Measurements from ENCODE around the gene CYGB. TPM values are rescaled to one million over a fixed set of nuclear protein-coding genes. Genes with fewer than 3 reads are reported as not detected.
A peak's percentile ranks its signal among the peaks of the same experiment; 100 is the strongest.

CYGB gene
- total and polyA plus RNA-seq, 2 of the 13 experiments (the other 11 are each of a cell fraction or from before 2014, with no cell fraction given) = 18.9 to 27.1 TPM

DNA sequence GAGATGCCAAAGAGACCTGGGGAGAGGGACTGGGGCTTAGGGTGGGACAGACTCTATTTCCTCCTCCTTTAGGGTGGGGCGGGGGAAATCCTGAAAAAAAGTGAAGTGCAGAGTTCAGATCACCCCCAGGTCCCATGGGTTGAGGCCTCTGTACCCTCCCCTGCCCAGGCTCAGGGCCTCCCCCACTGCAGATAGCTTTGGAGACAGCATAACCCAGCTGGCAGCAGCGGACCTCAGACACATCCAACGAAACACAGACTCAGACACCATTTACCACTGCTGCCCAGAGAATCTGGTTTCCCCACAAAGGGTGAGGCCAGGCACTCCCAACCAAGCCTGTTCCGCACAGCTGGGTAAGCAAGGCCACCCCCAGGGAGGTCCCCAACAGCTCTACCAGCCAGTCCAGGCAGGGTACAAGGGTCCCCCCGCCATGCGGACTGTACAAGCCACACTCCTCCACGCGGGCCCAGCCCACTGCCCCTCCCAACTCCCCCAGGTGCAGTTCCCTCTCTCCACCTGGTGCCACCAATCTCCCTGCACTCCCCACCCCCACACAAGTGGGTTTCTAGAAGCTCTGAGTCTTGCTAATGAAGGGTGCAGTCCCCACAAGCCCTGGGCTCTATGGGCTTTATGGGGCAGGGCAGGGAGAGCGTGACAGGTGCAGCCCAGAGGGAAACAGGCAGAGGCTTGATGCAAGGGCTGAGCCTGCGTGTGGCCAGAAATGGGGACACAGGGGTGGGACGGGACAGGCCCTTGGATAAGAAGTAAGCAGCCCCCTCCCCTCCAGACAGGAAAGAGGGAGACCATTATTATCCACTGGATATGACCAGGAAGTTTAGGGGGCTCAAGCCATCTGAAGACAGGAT lies 45.2 kb downstream of the CYGB start (continued):
- TF ChIP-seq ZNF768 (CRISPR knock-in tag; IDR thresholded peaks at IDR 0.05) (0 out of 2 replicates have a peak, but pooled peaks have one; percentile 9), TAF1 (CRISPR knock-in tag; IDR thresholded peaks at IDR 0.05) (0 out of 2 replicates have a peak, but pooled peaks have one; percentile 22), AGO2 (optimal IDR thresholded peaks at IDR 0.05; ENCODE audit: low read depth, low read length) (peak; percentile 47), SALL1 (CRISPR knock-in tag; IDR thresholded peaks at IDR 0.05) (peak; percentile 24), MZF1 (CRISPR knock-in tag; IDR thresholded peaks at IDR 0.05; ENCODE audit: borderline replicate concordance) (0 out of 2 replicates have a peak, but pooled peaks have one; percentile 45), NONO (IDR thresholded peaks at IDR 0.05) (no peak), NONO (CRISPR knock-in tag; conservative IDR thresholded peaks at IDR 0.05) (0 out of 2 replicates have a peak, but pooled peaks have one; percentile 14), ARNT (IDR thresholded peaks at IDR 0.05) (no peak), MTA1 (CRISPR knock-in tag; IDR thresholded peaks at IDR 0.05; ENCODE audit: borderline replicate concordance) (0 out of 2 replicates have a peak, but pooled peaks have one; percentile 67), AGO1 (IDR thresholded peaks at IDR 0.05; ENCODE audit: low read depth, low read length, poor library complexity, severe bottlenecking) (peak; percentile 78), ZBTB33 (CRISPR knock-in tag; IDR thresholded peaks at IDR 0.05) (peak; percentile 82; the same call in 1 of the 2 replicates)
- TF ChIP-seq, protein P1, sequence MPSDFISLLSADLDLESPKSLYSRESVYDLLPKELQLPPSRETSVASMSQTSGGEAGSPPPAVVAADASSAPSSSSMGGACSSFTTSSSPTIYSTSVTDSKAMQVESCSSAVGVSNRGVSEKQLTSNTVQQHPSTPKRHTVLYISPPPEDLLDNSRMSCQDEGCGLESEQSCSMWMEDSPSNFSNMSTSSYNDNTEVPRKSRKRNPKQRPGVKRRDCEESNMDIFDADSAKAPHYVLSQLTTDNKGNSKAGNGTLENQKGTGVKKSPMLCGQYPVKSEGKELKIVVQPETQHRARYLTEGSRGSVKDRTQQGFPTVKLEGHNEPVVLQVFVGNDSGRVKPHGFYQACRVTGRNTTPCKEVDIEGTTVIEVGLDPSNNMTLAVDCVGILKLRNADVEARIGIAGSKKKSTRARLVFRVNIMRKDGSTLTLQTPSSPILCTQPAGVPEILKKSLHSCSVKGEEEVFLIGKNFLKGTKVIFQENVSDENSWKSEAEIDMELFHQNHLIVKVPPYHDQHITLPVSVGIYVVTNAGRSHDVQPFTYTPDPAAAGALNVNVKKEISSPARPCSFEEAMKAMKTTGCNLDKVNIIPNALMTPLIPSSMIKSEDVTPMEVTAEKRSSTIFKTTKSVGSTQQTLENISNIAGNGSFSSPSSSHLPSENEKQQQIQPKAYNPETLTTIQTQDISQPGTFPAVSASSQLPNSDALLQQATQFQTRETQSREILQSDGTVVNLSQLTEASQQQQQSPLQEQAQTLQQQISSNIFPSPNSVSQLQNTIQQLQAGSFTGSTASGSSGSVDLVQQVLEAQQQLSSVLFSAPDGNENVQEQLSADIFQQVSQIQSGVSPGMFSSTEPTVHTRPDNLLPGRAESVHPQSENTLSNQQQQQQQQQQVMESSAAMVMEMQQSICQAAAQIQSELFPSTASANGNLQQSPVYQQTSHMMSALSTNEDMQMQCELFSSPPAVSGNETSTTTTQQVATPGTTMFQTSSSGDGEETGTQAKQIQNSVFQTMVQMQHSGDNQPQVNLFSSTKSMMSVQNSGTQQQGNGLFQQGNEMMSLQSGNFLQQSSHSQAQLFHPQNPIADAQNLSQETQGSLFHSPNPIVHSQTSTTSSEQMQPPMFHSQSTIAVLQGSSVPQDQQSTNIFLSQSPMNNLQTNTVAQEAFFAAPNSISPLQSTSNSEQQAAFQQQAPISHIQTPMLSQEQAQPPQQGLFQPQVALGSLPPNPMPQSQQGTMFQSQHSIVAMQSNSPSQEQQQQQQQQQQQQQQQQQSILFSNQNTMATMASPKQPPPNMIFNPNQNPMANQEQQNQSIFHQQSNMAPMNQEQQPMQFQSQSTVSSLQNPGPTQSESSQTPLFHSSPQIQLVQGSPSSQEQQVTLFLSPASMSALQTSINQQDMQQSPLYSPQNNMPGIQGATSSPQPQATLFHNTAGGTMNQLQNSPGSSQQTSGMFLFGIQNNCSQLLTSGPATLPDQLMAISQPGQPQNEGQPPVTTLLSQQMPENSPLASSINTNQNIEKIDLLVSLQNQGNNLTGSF (CRISPR knock-in tag; IDR thresholded peaks at IDR 0.05) = 0 out of 2 replicates have a peak, but pooled peaks have one; percentile 31
- TF ChIP-seq, protein P2, sequence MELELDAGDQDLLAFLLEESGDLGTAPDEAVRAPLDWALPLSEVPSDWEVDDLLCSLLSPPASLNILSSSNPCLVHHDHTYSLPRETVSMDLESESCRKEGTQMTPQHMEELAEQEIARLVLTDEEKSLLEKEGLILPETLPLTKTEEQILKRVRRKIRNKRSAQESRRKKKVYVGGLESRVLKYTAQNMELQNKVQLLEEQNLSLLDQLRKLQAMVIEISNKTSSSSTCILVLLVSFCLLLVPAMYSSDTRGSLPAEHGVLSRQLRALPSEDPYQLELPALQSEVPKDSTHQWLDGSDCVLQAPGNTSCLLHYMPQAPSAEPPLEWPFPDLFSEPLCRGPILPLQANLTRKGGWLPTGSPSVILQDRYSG (CRISPR knock-in tag; IDR thresholded peaks at IDR 0.05) = no peak
